GM21423 (cell line): Measurements from ENCODE around the gene MMD.
"Not testable (repeated sequence)": the region's sequence is repeated elsewhere in the genome, so short reads cannot be mapped to it uniquely, and the experiment has no call there.

Experiments
- ATAC-seq: cut with Tn5 transposase; IDR thresholded peaks from one replicate; pipeline ENCODE4 v1.9.1; 2021; ENCODE audit warnings: mild to moderate bottlenecking, moderate library complexity; ENCODE audit not compliant: unreplicated experiment

MMD gene, protein sequence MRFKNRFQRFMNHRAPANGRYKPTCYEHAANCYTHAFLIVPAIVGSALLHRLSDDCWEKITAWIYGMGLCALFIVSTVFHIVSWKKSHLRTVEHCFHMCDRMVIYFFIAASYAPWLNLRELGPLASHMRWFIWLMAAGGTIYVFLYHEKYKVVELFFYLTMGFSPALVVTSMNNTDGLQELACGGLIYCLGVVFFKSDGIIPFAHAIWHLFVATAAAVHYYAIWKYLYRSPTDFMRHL

DNA sequence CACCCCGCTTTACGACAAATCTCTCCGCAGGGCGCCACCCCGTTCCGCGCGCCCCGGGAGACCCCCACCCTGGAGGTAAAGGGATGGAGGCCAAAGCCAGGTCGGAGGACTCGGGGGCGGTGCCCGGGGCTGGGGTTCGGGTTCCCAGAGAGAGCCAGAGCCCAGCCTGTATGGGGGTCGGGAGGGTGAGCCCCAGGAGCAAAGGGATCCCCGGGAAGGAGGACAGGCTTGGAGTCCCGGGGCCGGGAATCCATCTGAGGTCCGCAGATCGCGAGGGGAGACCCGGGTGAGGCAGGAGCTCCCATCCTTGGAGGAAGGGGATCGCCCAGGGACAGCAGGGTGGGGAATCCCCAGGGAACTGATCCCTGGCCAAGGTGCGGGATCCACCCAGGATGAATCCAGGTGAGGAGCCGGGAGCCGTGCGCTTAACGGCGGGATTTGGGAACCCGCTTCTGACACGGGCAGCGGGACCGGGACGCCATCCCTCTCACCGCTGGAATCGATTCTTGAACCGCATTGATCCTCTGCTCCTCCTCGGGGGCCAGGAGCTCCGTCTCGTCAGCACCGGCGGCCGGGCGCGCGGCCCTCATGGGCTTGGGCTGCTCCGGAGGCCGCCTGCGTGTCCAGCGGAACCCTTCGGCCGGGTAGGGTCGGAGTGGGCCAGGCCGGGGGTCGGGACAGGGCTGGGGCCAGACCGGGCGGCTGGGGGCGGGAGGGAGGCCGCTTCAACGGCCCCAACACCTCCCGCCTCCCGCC, at the start of gene MMD:
MMD (minus strand) TSS at position 657 of the 756 bp plus-strand sequence; CDS start at position 517, 140 bp downstream.
- peak; percentile 6 for ATAC-seq

- no peak for ATAC-seq
Measured at GRCh38 chr17:55466671-55467070, 45.0 kb upstream of the MMD start.

DNA sequence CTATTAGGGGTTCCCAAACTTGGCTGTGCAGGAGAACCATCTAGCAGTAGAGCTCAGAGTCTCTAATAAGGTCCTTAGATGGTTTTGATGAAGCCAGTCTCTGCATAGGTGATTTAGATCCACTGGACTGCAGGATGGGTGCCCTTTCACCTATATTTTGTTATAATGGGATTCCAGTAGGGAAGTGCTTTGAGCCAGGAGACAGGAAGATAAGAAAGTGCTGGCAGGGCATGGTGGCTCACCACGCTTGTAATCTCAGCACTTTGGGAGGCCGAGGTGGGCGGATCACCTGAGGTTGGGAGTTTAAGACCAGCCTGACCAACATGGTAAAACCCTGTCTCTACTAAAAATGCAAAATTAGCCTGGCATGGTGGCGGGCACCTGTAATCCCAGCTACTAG, 44.1 kb upstream of the MMD start:
- ATAC-seq: not testable (repeated sequence)

- ATAC-seq: peak; percentile 75
Measured at GRCh38 chr17:55463600-55463999, 42.0 kb upstream of the MMD start.

- no peak for ATAC-seq
Measured at GRCh38 chr17:55462711-55463110, 41.1 kb upstream of the MMD start.

GRCh38 chr17:55462234-55462633, 40.6 kb upstream of the MMD start:
- no peak for ATAC-seq

DNA sequence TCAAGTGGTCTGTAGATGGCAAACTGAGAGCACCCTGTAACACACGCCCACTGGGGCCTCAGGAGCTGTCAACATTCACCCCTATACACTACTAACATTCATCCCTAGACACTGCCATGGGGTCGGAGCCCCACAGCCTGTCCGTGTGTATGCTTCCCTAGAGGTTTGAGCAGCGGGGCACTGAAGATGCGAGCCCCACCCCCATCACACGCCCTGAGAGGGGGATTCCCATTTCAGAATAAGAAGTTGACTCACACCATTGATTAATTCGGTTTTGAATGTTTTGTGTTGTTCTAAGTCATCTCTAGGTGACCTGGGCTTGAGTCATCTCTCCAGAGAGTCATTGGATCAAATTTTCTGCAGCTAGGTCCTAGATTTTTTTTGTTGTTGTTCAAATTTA, 37.3 kb upstream of the MMD start:
- peak; percentile 38 for ATAC-seq

GRCh38 chr17:55458287-55458900, 36.8 kb upstream of the MMD start:
- ATAC-seq: no peak

GRCh38 chr17:55456307-55457240, 34.9 kb upstream of the MMD start:
- ATAC-seq: no peak

GRCh38 chr17:55454906-55455474, 33.4 kb upstream of the MMD start:
- no peak for ATAC-seq

- ATAC-seq: no peak
Measured at GRCh38 chr17:55453839-55454557, 32.4 kb upstream of the MMD start.

DNA sequence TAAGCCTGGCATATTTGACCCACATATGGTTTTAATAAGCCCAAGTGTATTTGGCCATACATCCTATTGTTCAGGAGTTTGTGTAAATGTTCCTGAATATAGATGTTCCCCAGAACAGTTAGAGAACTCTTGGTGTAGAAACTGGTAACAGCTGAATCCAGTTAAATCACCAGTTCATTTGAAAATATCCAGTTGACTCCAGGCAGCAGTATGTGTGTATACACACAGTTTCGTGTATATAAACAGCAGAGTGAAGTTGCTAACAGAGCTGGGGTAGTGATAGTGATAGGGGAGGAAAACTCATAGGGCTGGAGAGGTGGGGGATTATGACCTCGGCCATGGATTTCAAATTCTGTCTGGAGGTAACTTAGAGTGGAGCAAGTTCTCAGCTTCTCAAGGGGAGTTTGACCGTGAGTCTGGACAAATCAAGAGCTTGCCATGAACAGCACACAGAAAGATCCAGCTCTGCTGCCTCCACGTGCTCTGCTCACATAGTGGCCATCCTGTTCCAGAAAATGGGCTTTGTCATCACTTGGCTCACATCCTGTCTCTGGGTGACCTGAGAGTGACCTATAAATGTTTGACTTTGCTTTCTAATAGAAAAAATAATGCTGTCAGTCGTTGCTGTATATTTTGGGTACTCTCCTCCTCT, 30.6 kb upstream of the MMD start:
- peak; percentile 71 for ATAC-seq

GRCh38 chr17:55451758-55452138, 30.1 kb upstream of the MMD start:
- no peak for ATAC-seq

DNA sequence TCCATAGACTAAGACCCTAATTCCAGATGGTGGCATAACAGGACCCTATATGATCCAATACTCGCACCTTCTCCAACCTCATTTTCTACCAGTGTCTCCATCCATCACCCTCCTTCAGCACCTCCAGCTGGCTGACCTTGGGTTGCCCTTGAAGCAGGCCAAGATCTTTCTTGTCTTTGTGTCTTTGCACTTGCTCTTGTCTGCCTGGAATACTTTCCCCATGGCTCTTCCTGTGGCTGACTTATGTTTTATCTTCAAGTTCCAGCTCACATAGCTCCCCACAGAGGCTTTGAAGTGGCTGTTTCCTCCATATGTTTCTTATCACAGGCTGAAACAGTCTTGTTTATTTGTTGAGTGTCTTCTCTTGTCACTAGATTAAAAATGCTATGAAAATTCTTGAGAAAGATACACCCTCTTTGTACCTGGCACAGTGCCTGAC, 29.6 kb upstream of the MMD start:
- no peak for ATAC-seq

DNA sequence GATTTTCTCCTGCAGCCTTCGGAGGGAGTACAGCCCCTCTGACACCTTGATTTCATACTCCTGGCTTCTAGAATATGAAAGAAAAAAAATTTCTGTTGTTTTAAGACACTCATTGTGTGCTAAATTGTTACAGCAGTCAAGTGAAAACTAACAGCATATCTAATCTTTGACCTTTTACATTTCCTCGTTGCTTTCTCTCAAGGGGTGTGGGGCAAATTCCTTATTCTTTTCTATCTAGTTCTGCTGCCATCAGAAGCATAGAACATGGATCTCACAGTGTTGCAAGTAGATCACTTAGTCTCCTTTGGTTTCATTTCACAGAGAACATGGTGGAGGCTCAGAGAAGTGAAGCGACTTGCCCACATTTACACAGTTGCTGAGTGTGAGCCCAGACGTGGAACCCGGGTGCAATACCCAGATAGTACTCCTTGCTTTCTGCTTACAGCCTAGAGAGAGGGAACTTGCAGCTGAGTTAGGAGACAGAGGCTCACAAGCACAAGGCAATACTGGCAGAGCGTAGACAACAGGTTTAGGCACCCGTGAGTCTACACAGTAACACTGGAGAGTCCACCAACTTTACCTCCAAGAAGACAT, 28.7 kb upstream of the MMD start:
- no peak for ATAC-seq

DNA sequence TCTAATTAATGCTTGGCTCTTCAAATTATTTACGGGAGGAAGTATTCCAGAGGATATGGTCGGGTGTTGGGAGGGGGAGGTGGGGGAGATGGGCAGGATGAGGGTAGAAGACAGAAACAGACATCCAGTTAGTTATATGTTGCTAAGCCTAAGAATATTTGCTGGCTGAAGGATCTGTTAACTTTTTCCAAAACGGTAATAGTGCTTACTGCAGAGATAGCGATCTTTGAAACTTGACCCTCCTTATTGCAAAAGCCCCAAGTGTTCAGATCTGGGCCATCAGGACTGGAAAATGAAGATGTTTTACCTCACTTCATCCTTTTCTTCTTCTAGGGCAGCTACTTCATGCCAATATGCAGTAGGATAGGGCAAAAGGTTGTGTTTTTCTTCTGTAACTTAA, 27.0 kb upstream of the MMD start:
- ATAC-seq: no peak

DNA sequence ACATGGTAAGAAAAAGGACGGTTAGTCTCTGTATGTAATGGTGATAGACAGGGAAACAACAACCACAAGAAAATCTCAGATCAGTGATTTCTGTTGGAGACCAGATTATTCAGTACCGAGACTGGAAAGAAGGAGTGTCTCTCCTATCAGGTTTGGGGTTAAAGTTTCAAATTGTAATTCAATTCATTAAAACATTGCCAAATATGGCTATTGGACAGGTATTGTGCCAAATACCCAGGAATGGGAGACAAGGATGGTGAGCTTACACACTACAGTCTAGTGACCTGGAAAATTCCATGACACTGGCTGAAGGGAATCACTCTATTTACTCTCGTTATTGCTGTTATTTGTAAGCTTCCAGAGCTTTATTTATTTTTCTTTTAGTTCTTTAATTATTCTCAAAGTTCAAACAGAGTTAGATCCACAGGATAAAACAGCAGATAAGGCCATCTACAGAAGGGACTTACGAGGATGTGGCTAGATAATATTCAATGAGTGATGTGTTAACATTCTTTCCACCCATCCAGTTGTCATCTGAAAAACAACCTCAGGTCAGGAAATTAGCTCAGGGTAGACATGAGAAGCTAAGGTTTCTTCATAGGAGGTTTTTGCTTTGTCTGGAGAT, 25.1 kb upstream of the MMD start:
- no peak for ATAC-seq

DNA sequence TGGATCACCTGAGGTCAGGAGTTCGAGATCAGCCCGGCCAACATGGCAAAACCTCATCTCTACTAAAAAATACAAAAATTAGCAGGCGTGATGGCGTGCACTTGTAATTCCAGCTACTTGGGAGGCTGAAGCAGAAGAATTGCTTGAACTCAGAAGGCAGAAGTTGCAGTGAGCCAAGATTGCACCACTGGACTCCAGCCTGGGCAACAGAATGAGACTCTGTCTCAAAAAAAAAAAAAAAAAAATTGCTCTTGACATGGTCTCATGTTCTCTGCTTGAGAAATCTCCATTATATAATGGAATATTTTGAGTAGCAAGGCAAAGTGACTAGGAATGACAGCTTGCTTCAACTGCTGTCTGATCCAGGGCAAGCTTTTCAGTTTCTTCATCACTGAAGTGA, 24.4 kb upstream of the MMD start:
- not testable (repeated sequence) for ATAC-seq
